Measurements from ENCODE around the gene SIRT3.

DNA sequence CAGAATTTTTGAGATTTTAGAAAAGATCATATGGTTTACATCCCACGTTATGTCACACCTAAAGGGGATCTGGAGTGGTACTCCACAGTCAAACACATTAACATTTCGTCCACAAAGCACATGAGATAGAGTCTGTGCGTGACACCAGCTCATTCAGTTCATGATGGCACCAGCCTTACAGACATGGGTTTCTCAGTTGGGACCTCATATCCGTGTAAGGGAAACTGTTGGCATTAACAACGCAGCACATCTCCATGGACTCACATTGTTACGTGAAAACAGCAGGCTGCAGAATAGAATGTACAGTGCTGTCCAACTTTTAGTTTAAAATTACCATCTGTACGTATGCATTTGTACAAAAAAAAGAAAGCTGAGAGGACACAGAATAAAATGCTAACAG is 14.6 kb downstream of the SIRT3 start:
- TF ChIP-seq ZNF384 (IDR thresholded peaks at IDR 0.05) (no peak), SUZ12 (IDR thresholded peaks at IDR 0.05) (no peak), SP1 (IDR thresholded peaks at IDR 0.05) (no peak), FOXM1 (IDR thresholded peaks at IDR 0.05; ENCODE audit: borderline replicate concordance) (no peak), ELF4 (IDR thresholded peaks at IDR 0.05) (no peak), NFRKB (IDR thresholded peaks at IDR 0.05) (no peak), ARNT (IDR thresholded peaks at IDR 0.05) (no peak), BHLHE40 (IDR thresholded peaks at IDR 0.05; ENCODE audit: borderline replicate concordance) (no peak), L3MBTL2 (conservative IDR thresholded peaks at IDR 0.05) (no peak), FOXA1 (IDR thresholded peaks at IDR 0.05) (no peak), HDGF (IDR thresholded peaks at IDR 0.05; ENCODE audit: borderline replicate concordance) (no peak), LEF1 (IDR thresholded peaks at IDR 0.05; ENCODE audit: borderline replicate concordance) (no peak), FOXK2 (IDR thresholded peaks at IDR 0.05) (no peak)

Data from HEK293T (cell line).